ENCODE results near the gene RPL18. TPM values are rescaled to one million over a fixed set of nuclear protein-coding genes. Genes with fewer than 3 reads are reported as not detected.
A peak's percentile ranks its signal among the peaks of the same experiment; 100 is the strongest.

RPL18 gene
- total and polyA plus RNA-seq, 9 of the 15 experiments (the other 6 are each of a cell fraction or from before 2014, with no cell fraction given) = 312 to 2,635 (median 1,653) TPM

GRCh38 chr19:48635966-48636858 lies 17.2 kb upstream of the RPL18 start (continued):
- TF ChIP-seq ZNF449 (CRISPR knock-in tag; IDR thresholded peaks at IDR 0.05) (no peak), ZBTB1 (CRISPR knock-in tag; IDR thresholded peaks at IDR 0.05; ENCODE audit: borderline replicate concordance, low read depth) (no peak), ZNF764 (CRISPR knock-in tag; IDR thresholded peaks at IDR 0.05; ENCODE audit: low read depth) (no peak), BCOR (IDR thresholded peaks at IDR 0.05) (0 out of 2 replicates have a peak, but pooled peaks have one; percentile 20), RUNX1 (IDR thresholded peaks at IDR 0.05; ENCODE audit: low read depth) (no peak), TRIM25 (IDR thresholded peaks at IDR 0.05; ENCODE audit: borderline replicate concordance) (peak; percentile 68; the same call in 1 of the 2 replicates), GTF3C2 (IDR thresholded peaks at IDR 0.05; ENCODE audit: borderline replicate concordance, extremely low read depth, insufficient read length) (no peak), FOSL1 (tag; conservative IDR thresholded peaks at IDR 0.05) (no peak), RNF2 (IDR thresholded peaks at IDR 0.05) (no peak), ZBTB43 (CRISPR knock-in tag; IDR thresholded peaks at IDR 0.05) (no peak), THAP12 (CRISPR knock-in tag; IDR thresholded peaks at IDR 0.05) (no peak), THAP7 (CRISPR knock-in tag; IDR thresholded peaks at IDR 0.05) (no peak), OTX1 (CRISPR knock-in tag; IDR thresholded peaks at IDR 0.05) (0 out of 2 replicates have a peak, but pooled peaks have one; percentile 59)

All from K562 (cell line).